ENCODE results near the gene ZNF540.
"Not testable (repeated sequence)": the region's sequence is repeated elsewhere in the genome, so short reads cannot be mapped to it uniquely, and the experiment has no call there.

The ZNF540 gene

GRCh38 chr19:37594304-37594981 is at the start of gene ZNF540, which contains the start of gene ZNF571:
Gene ZNF540, plus strand, starts transcription at chr19:37594876. Its CDS starts 3,572 bp downstream, at chr19:37598448.
Gene ZNF571, minus strand, starts transcription at chr19:37594792. Its CDS starts 8,116 bp downstream, at chr19:37586676.
- peak; percentile 61 for DNase-seq

DNA sequence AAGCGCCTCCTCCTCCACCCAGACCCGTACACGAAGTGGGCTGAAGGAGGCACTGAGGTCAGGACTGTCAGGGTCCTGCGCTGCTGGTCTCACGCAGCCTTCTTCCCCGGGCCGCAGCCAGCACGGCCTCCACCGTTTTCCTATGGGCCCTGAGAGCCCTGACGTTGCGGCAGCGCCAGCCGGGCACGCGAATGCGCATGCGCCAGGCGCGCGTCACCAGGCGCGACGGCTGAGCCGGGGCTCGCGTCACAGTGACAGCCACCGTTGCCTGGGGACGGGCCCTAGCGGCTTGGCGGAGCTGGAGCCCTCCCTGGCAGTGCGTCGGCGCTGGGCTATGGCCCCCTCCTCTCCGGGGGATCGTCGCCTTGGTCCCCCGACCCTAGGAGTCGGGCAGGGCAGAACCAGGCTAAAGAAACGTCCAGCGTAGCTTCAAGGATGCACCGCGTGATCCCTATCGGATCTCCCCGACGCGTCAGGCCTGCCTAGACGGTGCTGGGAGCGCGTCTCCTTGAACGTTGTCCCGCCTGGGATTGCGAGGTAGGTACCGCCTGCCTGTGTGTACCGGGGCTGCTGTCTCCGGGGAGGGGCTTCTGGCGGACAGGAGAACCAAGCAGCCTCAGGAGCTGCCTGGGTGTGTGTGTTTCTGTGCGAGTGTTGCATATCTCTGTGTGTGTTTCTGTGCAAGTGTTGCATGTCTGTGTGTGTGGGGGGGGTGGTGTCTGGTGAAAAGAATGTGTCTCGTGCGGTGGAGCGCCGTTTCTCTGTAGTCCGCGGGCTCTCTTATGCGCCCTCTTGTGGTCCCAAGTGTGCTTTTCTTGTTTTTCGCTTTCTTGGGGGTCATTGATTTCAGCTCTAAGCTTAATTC is 43.3 kb upstream of the ZNF540 start:
- DNase-seq = no peak

DNA sequence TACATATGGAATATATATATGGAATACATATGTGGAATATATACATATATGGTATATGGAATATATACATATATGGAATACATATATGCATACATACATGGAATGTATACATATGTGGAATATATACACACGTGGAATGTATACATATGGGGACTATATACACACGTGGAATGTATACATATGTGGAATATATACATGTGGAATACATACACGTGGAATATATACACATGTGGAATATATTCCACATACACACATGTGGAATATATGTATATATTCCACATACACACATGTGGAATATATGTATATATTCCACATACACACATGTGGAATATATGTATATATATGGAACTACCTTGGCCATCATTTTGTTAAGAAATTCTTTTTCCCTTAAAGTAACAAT is 31.2 kb upstream of the ZNF540 start:
- DNase-seq = no peak

DNA sequence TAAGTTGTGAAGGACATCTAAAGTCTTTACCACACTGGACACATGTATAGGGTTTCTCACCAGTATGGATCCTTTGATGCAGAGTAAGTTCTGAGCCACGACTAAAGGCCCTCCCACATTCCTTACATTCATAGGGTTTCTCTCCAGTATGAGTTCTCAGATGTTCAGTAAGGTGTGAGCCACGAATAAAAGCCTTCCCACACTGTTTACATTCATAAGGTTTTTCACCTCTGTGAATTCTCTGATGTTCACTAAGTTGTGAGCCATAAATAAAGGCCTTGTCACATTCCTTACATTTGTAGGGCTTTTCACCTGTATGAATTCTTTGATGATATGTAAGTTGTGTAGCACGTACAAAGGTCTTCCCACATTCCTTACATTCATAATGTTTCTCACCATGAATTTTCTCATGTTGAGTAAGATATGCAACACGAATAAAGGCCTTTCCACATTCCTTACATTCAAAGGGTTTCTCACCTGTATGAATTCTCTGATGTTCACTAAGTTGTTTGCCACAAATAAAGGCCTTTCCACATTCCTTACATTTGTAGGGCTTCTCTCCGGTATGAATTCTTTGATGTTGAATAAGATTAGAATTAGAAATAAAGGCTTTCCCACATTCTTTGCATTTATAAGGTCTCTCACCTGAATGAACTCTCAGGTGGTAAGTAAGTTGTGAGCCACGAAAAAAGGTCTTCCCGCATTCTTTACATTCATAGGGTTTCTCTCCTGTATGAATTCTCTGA is 29.9 kb upstream of the ZNF540 start:
- no peak for DNase-seq

- DNase-seq = no peak
These were observed 29.4 kb upstream of the ZNF540 start for GRCh38 chr19:37565370-37565669.

DNA sequence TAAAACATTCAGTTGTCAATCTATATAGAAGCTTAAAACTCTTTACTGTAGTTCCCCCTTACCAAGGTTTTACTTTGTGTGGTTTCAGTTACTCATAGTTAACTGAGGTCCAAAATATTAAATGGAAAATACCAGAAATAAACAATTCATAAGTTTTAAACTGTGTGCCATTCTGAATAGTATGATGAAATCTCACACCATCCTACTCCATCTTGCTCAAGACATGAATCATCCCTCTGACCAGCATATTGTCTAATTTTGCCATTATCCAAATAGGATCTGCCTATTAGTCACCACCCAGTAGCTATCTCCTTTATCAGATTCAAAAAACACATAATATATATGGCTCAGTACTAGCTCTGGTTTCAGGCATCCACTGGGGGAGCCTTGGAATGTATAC is 22.5 kb upstream of the ZNF540 start:
- no peak for DNase-seq

DNA sequence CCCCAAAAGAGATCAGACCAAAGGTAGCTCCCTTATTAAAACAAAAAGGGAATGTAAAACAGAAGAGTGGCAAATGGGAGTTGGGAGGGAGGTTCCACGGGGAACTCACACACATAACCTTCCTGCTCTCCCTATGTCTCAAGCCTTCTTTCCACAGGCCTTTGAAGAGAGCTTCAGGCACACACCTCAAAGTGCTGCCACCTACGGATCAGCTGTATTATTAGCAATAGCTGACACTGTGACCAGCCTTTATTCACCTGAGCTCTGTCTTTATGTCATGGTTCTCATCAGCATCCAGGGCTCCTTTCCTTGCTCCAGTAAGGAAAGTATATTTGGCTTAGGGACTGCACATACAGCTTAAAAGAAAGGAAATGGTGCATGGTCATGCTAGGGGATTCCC is 11.3 kb upstream of the ZNF540 start:
- no peak for DNase-seq

DNA sequence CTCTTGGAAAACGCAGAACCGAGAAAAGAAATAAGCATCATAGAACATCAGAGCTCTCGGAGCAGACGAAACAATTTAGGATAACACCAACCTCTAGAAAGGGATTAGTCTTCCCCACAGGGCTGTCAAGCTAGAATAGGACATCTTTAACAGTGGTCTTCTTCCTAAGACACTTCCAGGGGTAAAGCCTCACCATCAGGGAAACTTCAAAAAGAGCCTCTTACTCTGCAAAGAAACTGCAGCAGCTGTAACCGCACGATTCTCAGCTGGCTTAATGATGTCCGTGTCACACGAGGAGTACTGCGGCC is 726 bp upstream of the ZNF540 start:
- DNase-seq = no peak

- peak; percentile 7 for DNase-seq
These were observed 306 bp downstream of the ZNF540 start for GRCh38 chr19:37594982-37595382.

DNA sequence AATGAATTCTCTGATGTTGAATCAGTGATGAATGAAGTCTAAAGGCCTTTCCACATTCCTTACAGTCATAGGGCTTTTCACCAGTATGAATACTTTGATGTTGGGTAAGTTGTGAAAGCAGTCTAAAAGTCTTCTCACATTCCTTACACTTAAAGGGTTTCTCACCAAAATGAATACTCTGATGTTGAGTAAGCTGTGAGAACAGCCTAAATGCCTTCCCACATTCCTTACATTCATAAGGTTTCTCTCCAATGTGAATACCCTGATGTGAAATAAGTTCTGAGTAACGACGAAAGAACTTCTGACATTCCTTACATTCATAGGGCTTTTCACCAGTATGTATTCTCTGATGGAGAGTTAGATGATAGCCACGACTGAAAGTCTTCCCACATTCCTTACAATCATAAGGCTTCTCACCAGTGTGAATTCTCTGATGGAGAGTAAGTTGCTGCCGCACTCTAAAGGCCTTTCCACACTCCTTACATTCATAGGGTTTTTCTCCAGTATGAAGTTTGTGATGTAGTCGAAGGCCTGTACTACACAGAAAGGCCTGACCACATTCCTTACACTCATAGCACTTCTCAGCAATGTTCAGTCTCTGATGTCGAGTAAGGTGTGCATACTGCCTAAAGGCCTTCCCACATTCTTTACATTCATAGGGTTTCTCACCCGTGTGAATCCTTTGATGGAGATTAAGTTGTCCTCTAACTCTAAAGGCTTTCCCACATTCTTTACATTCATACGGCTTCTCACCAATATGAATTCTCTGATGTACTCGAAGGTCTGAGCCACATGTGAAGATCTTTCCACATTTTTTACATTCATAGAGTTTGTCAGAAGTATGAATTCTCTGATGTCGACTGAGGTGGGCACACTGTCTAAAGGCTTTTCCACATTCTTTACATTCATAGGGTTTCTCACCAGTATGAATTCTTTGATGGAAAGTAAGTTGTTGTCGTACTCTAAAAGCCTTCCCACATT is 40.7 kb downstream of the ZNF540 start:
- no peak for DNase-seq

GRCh38 chr19:37654118-37654517 is 59.4 kb downstream of the ZNF540 start:
- no peak for DNase-seq

GRCh38 chr19:37654629-37655300 is 60.1 kb downstream of the ZNF540 start:
- DNase-seq = no peak

DNA sequence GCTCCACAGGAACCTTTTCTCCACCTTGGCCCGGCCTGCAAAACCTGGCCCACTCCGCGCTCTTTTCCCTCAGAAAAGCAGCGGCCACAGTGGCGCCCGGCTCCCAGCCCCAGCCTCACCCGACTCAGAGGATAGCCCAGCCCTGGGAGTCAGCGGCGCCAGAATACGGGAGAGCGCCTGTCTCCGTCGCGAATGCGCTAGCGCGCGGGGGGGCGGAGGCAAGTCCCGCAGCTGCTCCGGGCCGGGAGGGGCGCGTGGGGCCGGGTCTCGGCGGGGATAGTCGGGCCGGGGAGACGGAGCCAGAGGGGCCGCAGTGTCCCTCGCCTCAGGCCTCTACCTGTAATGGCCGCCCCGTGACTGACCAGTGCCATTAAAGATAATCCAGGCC is 60.6 kb downstream of the ZNF540 start, which contains the start of gene ZFP30:
ZFP30 (minus strand) TSS at position 165 of the 388 bp plus-strand sequence. CDS start 7,643 bp downstream, outside the sequence.
- DNase-seq = peak; percentile 34

GRCh38 chr19:37655689-37656371 is 61.2 kb downstream of the ZNF540 start:
- DNase-seq = peak; percentile 69

DNA sequence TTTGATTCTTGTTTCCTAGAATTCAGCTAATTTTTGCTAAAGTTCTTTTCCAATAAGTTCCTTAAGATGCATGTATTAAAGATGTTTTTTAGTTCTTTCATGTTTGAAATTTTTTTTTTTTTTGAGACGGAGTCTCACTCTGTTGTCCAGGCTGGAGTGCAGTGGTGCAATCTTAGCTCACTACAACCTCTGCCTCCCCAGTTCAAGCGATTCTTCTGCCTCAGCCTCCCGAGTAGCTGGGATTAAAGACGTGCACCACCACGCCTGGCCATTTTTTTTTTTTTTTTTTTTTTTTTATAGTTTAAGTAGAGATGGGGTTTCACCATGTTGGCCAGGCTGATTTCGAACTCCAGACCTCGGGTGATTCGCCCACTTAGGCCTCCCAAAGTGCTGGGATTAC is 62.5 kb downstream of the ZNF540 start:
- DNase-seq = not testable (repeated sequence)
